GM19351 (cell line): ENCODE measurements around the gene HYAL3.
"Not testable (repeated sequence)": the region's sequence is repeated elsewhere in the genome, so short reads cannot be mapped to it uniquely, and the experiment has no call there.

ENCODE experiments used
- ATAC-seq: cut with Tn5 transposase; IDR thresholded peaks from one replicate; pipeline ENCODE4 v1.9.1; 2021; ENCODE audit warnings: mild to moderate bottlenecking, moderate library complexity; ENCODE audit not compliant: unreplicated experiment

The HYAL3 gene

GRCh38 chr3:50260027-50260941 lies 38.9 kb downstream of the HYAL3 start:
- peak; percentile 89 for ATAC-seq

GRCh38 chr3:50259432-50260026 lies 39.7 kb downstream of the HYAL3 start:
- no peak for ATAC-seq

GRCh38 chr3:50258979-50259378 lies 40.2 kb downstream of the HYAL3 start:
- no peak for ATAC-seq

GRCh38 chr3:50258029-50258680 lies 41.0 kb downstream of the HYAL3 start:
- ATAC-seq = no peak

- no peak for ATAC-seq
These were observed 42.0 kb downstream of the HYAL3 start for GRCh38 chr3:50256978-50257890.

- ATAC-seq = no peak
These were observed 44.0 kb downstream of the HYAL3 start for GRCh38 chr3:50255251-50255615.

GRCh38 chr3:50254577-50255250 lies 44.5 kb downstream of the HYAL3 start:
- no peak for ATAC-seq

- no peak for ATAC-seq
These were observed 48.0 kb downstream of the HYAL3 start for GRCh38 chr3:50251220-50251619.

- no peak for ATAC-seq
These were observed 48.7 kb downstream of the HYAL3 start for GRCh38 chr3:50250514-50250913.

GRCh38 chr3:50249457-50249856 lies 49.7 kb downstream of the HYAL3 start:
- no peak for ATAC-seq

GRCh38 chr3:50248387-50248786 lies 50.8 kb downstream of the HYAL3 start:
- no peak for ATAC-seq

GRCh38 chr3:50246517-50246954 lies 52.7 kb downstream of the HYAL3 start:
- peak; percentile 78 for ATAC-seq

- peak; percentile 74 for ATAC-seq
These were observed 53.2 kb downstream of the HYAL3 start for GRCh38 chr3:50245831-50246516.

GRCh38 chr3:50245251-50245745 lies 53.9 kb downstream of the HYAL3 start:
- no peak for ATAC-seq

GRCh38 chr3:50244813-50245212 lies 54.4 kb downstream of the HYAL3 start:
- not testable (repeated sequence) for ATAC-seq

GRCh38 chr3:50243543-50243895 lies 55.7 kb downstream of the HYAL3 start:
- ATAC-seq = no peak

- ATAC-seq = no peak
These were observed 56.2 kb downstream of the HYAL3 start for GRCh38 chr3:50242851-50243542.
